ENCODE data around the gene COX8A.

GRCh38 chr11:63952570-63952969, 21.9 kb upstream of the COX8A start:
- TF ChIP-seq EZH2 (IDR thresholded peaks at IDR 0.05; ENCODE audit: borderline replicate concordance, insufficient read depth, low read depth, low read length, poor library complexity, severe bottlenecking) (no peak), CTCF (IDR thresholded peaks at IDR 0.05) (no peak)
